Aorta (tissue), 5 donors: ENCODE measurements around the gene NUBPL. TPM values are rescaled to one million over a fixed set of nuclear protein-coding genes. Genes with fewer than 3 reads are reported as not detected.
"Not testable (repeated sequence)": the region's sequence is repeated elsewhere in the genome, so short reads cannot be mapped to it uniquely, and the experiment has no call there.

Experiments
- ATAC-seq: fragments of 200-7000 bp; cut with Tn5 transposase; one replicate; pipeline ENCODE4 v1.9.1; 2022; ENCODE audit warnings: moderate library complexity; ENCODE audit not compliant: low FRiP score
- DNase-seq, 2 donors: peaks; one replicate each; pipeline ENCODE4 v3.0.0-alpha.2; 2020
- H3K27ac ChIP-seq, 2 donors: one replicate each; pipeline ENCODE4 v1.5.1; 2013; ENCODE audit warnings: low read length in 2 of 2, mild to moderate bottlenecking in 2 of 2, moderate library complexity in 2 of 2, control low read depth in 1 of 2, inconsistent platforms in 1 of 2, low read depth in 1 of 2
- H3K27me3 ChIP-seq, 2 donors: one replicate each; pipeline ENCODE4 v1.6.1; 2013; ENCODE audit warnings: control low read depth in 1 of 2, low read length in 1 of 2, mild to moderate bottlenecking in 1 of 2, moderate library complexity in 1 of 2; ENCODE audit not compliant: insufficient read depth in 2 of 2, control insufficient read depth in 1 of 2
- H3K36me3 ChIP-seq, 2 donors: one replicate each; pipeline ENCODE4 v1.6.1; 2013; ENCODE audit warnings: control low read depth in 1 of 2, low read length in 1 of 2, mild to moderate bottlenecking in 1 of 2; ENCODE audit not compliant: insufficient read depth in 2 of 2, control insufficient read depth in 1 of 2
- H3K4me1 ChIP-seq, 2 donors: one replicate each; pipeline ENCODE4 v1.6.1; 2013; ENCODE audit warnings: low read length in 2 of 2, control low read depth in 1 of 2, mild to moderate bottlenecking in 1 of 2, moderate library complexity in 1 of 2; ENCODE audit not compliant: insufficient read depth in 2 of 2, control insufficient read depth in 1 of 2
- H3K4me3 ChIP-seq, 2 donors: one replicate each; pipeline ENCODE4 v1.5.1; 2013; ENCODE audit warnings: low read length in 2 of 2, control low read depth in 1 of 2, mild to moderate bottlenecking in 1 of 2
- H3K9me3 ChIP-seq: one replicate; pipeline ENCODE4 v1.6.1; 2013; ENCODE audit warnings: mild to moderate bottlenecking, low read length; ENCODE audit not compliant: control insufficient read depth
- WGBS, 2 donors: extraction: QIAGEN DNeasy Blood & Tissue Kit; methylation state at CpG; one replicate each; pipeline ENCODE4 v1.1.7; 2013; 5-methylcytosine and 5-hydroxymethylcytosine counted together
- intact Hi-C, 2 donors: fragments of 100-400 bp; cut with DNase I; formaldehyde crosslinking; loops; one replicate each; pipeline versions ENCODE4 v1.14.2 to v1.15.0; 2022
- polyA plus RNA-seq, 2 donors: library from polyadenylated mRNA; stranded (reverse); fragments of 200-250 nt; gene quantifications; one replicate each; pipeline ENCODE4 v1.2.3, GENCODE V29; 2013
- total RNA-seq, 2 donors: library from RNA; stranded (reverse); fragmentation: NEBNext Ultra II Directional; extraction: Animal tissue kit (Norgen Biotek cat#: 25700); gene quantifications; one replicate each; pipeline ENCODE4 v1.2.1, GENCODE V29; 2021
- donor health status: healthy with polysubstance abuse.
- donor health status: Bipolar disorder and iron deficiency.
- donor health status: DM: no; HTN: no; CAD: no.
- donor health status: DM: no; HTN: no; CAD: no.
- donor health status: DM: yes; HTN: yes; CAD: no.

The NUBPL gene
- total and polyA plus RNA-seq, 4 donors, result 6.6 to 15.9 (median 9.5) TPM

- no peak overlapping the region for H3K27ac ChIP-seq
- intact Hi-C loops, result no loop called here
- no peaks in the 10 kb centered on the region for H3K27me3 ChIP-seq
- H3K36me3 ChIP-seq, result no peaks in the 10 kb centered on the region
- 92 to 96% methylated on average over 13 of the region's 13 CpGs for WGBS, 2 donors
- no peak overlapping the region for H3K4me3 ChIP-seq
- no peaks in the 10 kb centered on the region for H3K4me1 ChIP-seq
- DNase-seq (no peak), ATAC-seq (no peak)
- H3K9me3 ChIP-seq, result peaks cover 5% of the 10 kb centered on the region
Measured at GRCh38 chr14:31864937-31865855, 304.0 kb downstream of the NUBPL start.

GRCh38 chr14:31867570-31867969, 306.4 kb downstream of the NUBPL start:
- Histone ChIP-seq H3K4me1 (no peaks in the 10 kb centered on the region), H3K27me3 (no peaks in the 10 kb centered on the region), H3K36me3 (no peaks in the 10 kb centered on the region), H3K4me3 (no peak overlapping the region), H3K9me3 (peaks cover 5% of the 10 kb centered on the region), H3K27ac (no peak overlapping the region)
- ATAC-seq (no peak), DNase-seq (no peak)
- intact Hi-C loops, result no loop called here

- H3K27me3 ChIP-seq, H3K27ac ChIP-seq, H3K4me3 ChIP-seq, H3K9me3 ChIP-seq, H3K36me3 ChIP-seq, ATAC-seq, intact Hi-C loops, DNase-seq, H3K4me1 ChIP-seq: not testable (repeated sequence)
- WGBS, 2 donors, result 90 to 92% methylated on average over 3 of the region's 3 CpGs
Measured at GRCh38 chr14:31868096-31868495, 306.9 kb downstream of the NUBPL start.

- no peak overlapping the region for H3K27ac ChIP-seq
- no peaks in the 10 kb centered on the region for H3K9me3 ChIP-seq
- H3K36me3 ChIP-seq, result no peaks in the 10 kb centered on the region
- H3K27me3 ChIP-seq, result no peaks in the 10 kb centered on the region
- no peaks in the 10 kb centered on the region for H3K4me1 ChIP-seq
- WGBS, 2 donors, result 89 to 92% methylated on average over 7 of the region's 7 CpGs
- H3K4me3 ChIP-seq, result no peak overlapping the region
- no peak for DNase-seq
- no peak for ATAC-seq
- intact Hi-C loops, result no loop called here
Measured at GRCh38 chr14:31876741-31877140, 315.5 kb downstream of the NUBPL start.

GRCh38 chr14:31877255-31877798, 316.1 kb downstream of the NUBPL start:
- Histone ChIP-seq H3K27me3 (no peaks in the 10 kb centered on the region), H3K4me3 (peak overlapping the region in 1 of 2 donors; percentile 18), H3K4me1 (no peaks in the 10 kb centered on the region), H3K36me3 (no peaks in the 10 kb centered on the region), H3K9me3 (no peaks in the 10 kb centered on the region), H3K27ac (no peak overlapping the region)
- WGBS, 2 donors, result 20 to 21% methylated on average over 9 of the region's 9 CpGs
- DNase-seq (no peak), ATAC-seq (no peak)
- intact Hi-C loops, result no loop called here

GRCh38 chr14:31879661-31880348, 318.6 kb downstream of the NUBPL start:
- no peaks in the 10 kb centered on the region for H3K9me3 ChIP-seq
- 85 to 87% methylated on average over 7 of the region's 7 CpGs for WGBS, 2 donors
- no peaks in the 10 kb centered on the region for H3K36me3 ChIP-seq
- no peak overlapping the region for H3K27ac ChIP-seq
- no peaks in the 10 kb centered on the region for H3K27me3 ChIP-seq
- no peaks in the 10 kb centered on the region for H3K4me1 ChIP-seq
- DNase-seq (no peak), ATAC-seq (no peak)
- intact Hi-C loops, result no loop called here
- H3K4me3 ChIP-seq, result no peak overlapping the region

GRCh38 chr14:31880935-31881334, 319.7 kb downstream of the NUBPL start:
- H3K4me3 ChIP-seq, result no peak overlapping the region
- no peaks in the 10 kb centered on the region for H3K27me3 ChIP-seq
- WGBS, 2 donors, result 66 to 69% methylated on average over 4 of the region's 4 CpGs
- DNase-seq, result no peak
- no peak for ATAC-seq
- no peaks in the 10 kb centered on the region for H3K36me3 ChIP-seq
- H3K27ac ChIP-seq, result no peak overlapping the region
- no peaks in the 10 kb centered on the region for H3K4me1 ChIP-seq
- intact Hi-C loops, result no loop called here
- H3K9me3 ChIP-seq, result no peaks in the 10 kb centered on the region

GRCh38 chr14:31881531-31882310, 320.5 kb downstream of the NUBPL start:
- H3K27ac ChIP-seq, result no peak overlapping the region
- H3K9me3 ChIP-seq, result no peaks in the 10 kb centered on the region
- 89 to 96% methylated on average over 4 of the region's 4 CpGs for WGBS, 2 donors
- H3K27me3 ChIP-seq, result no peaks in the 10 kb centered on the region
- H3K36me3 ChIP-seq, result no peaks in the 10 kb centered on the region
- DNase-seq (no peak), ATAC-seq (no peak)
- H3K4me1 ChIP-seq, result no peaks in the 10 kb centered on the region
- no peak overlapping the region for H3K4me3 ChIP-seq
- intact Hi-C loops, result no loop called here
